ENCODE results near the gene SDHB. TPM values are rescaled to one million over a fixed set of nuclear protein-coding genes. Genes with fewer than 3 reads are reported as not detected.

The SDHB gene
- total and polyA plus RNA-seq, 10 of the 15 experiments (the other 5 are each of a cell fraction or from before 2014, with no cell fraction given) = 101 to 319 (median 188) TPM

DNA sequence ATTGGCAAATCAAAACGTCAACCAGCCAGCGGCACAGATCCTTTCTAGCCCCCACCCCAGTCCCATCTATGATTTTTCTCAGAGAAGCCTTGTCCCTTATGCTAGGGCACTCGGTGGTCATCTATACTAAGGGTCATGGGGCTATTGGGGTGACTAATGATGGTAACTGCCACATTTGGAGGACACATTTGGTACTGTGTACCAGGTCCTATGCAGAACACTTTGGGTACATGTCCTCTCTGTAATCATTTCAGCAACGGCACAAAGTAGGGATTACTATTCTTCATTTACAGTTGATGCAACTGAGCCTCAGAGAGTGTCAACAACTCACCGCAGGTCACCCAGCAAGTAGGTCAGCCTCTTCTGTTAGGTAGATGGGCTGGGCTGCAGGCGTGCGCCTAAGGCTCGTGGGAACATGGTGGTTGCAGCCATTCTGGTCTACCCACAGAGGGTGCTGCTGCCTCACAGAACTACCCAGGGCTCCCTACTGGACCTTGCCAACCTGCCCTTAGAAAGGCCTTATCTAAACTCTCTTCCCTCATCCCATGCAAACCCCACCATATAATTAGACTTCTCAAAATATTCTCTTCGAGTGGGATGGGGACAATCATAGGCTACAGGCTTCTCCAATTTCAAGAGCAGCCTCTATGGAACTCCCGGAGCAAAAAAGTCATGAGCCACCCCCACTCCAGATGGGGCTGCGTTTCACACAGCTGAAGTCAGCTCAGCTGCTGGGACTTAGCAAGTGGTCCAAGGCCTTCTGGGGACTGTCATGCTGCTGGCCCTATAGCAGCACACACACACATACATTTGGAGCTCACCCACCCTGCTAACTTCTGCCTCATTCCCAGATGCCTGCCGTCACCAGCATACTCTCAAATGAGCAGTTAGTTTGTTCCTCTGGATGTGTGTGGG, 5.8 kb upstream of the SDHB start (continued):
- TF ChIP-seq, protein P1, sequence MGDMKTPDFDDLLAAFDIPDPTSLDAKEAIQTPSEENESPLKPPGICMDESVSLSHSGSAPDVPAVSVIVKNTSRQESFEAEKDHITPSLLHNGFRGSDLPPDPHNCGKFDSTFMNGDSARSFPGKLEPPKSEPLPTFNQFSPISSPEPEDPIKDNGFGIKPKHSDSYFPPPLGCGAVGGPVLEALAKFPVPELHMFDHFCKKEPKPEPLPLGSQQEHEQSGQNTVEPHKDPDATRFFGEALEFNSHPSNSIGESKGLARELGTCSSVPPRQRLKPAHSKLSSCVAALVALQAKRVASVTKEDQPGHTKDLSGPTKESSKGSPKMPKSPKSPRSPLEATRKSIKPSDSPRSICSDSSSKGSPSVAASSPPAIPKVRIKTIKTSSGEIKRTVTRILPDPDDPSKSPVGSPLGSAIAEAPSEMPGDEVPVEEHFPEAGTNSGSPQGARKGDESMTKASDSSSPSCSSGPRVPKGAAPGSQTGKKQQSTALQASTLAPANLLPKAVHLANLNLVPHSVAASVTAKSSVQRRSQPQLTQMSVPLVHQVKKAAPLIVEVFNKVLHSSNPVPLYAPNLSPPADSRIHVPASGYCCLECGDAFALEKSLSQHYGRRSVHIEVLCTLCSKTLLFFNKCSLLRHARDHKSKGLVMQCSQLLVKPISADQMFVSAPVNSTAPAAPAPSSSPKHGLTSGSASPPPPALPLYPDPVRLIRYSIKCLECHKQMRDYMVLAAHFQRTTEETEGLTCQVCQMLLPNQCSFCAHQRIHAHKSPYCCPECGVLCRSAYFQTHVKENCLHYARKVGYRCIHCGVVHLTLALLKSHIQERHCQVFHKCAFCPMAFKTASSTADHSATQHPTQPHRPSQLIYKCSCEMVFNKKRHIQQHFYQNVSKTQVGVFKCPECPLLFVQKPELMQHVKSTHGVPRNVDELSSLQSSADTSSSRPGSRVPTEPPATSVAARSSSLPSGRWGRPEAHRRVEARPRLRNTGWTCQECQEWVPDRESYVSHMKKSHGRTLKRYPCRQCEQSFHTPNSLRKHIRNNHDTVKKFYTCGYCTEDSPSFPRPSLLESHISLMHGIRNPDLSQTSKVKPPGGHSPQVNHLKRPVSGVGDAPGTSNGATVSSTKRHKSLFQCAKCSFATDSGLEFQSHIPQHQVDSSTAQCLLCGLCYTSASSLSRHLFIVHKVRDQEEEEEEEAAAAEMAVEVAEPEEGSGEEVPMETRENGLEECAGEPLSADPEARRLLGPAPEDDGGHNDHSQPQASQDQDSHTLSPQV (IDR thresholded peaks at IDR 0.05) = 0 out of 2 replicates have a peak, but pooled peaks have one; percentile 27
- TF ChIP-seq FOXM1 (IDR thresholded peaks at IDR 0.05; ENCODE audit: low read depth, low read length) (no peak), FOXK2 (IDR thresholded peaks at IDR 0.05) (no peak), STAT3 (IDR thresholded peaks at IDR 0.05; ENCODE audit: low read depth, low read length) (no peak), GABPA (IDR thresholded peaks at IDR 0.05; ENCODE audit: low read depth) (no peak), RFX5 (IDR thresholded peaks at IDR 0.05; ENCODE audit: low read depth, low read length) (no peak), TARDBP (IDR thresholded peaks at IDR 0.05; ENCODE audit: borderline replicate concordance) (no peak), NBN (IDR thresholded peaks at IDR 0.05) (0 out of 2 replicates have a peak, but pooled peaks have one; percentile 20), ZNF274 (IDR thresholded peaks at IDR 0.05; ENCODE audit: insufficient read depth, insufficient read length) (no peak), KDM1A (IDR thresholded peaks at IDR 0.05; ENCODE audit: borderline replicate concordance) (no peak), BCL11A (IDR thresholded peaks at IDR 0.05; ENCODE audit: low read depth, low read length) (no peak), RELA (IDR thresholded peaks at IDR 0.05; ENCODE audit: borderline replicate concordance, partially characterized antibody) (peak; percentile 16), POLR2A (IDR thresholded peaks at IDR 0.05; ENCODE audit: low read depth, low read length) (no peak), BRCA1 (IDR thresholded peaks at IDR 0.05; ENCODE audit: low read depth, low read length) (no peak), SMC3 (IDR thresholded peaks at IDR 0.05; ENCODE audit: borderline replicate concordance, low read length) (peak; percentile 77), YY1 (IDR thresholded peaks at IDR 0.05; ENCODE audit: low read depth, low read length) (peak; percentile 75), SMARCA5 (IDR thresholded peaks at IDR 0.05) (0 out of 2 replicates have a peak, but pooled peaks have one; percentile 43), MAX (IDR thresholded peaks at IDR 0.05; ENCODE audit: low read depth, low read length) (no peak), SKIL (IDR thresholded peaks at IDR 0.05; ENCODE audit: low read depth, poor library complexity, severe bottlenecking) (no peak), NRF1 (conservative IDR thresholded peaks at IDR 0.05; ENCODE audit: low read depth, low read length) (no peak)
- TF ChIP-seq, protein P2, sequence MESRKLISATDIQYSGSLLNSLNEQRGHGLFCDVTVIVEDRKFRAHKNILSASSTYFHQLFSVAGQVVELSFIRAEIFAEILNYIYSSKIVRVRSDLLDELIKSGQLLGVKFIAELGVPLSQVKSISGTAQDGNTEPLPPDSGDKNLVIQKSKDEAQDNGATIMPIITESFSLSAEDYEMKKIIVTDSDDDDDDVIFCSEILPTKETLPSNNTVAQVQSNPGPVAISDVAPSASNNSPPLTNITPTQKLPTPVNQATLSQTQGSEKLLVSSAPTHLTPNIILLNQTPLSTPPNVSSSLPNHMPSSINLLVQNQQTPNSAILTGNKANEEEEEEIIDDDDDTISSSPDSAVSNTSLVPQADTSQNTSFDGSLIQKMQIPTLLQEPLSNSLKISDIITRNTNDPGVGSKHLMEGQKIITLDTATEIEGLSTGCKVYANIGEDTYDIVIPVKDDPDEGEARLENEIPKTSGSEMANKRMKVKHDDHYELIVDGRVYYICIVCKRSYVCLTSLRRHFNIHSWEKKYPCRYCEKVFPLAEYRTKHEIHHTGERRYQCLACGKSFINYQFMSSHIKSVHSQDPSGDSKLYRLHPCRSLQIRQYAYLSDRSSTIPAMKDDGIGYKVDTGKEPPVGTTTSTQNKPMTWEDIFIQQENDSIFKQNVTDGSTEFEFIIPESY (IDR thresholded peaks at IDR 0.05) = no peak

All from GM12878 (cell line).